ENCODE measurements around the gene ZNF281.
"Not testable (repeated sequence)": the region's sequence is repeated elsewhere in the genome, so short reads cannot be mapped to it uniquely, and the experiment has no call there.

The ZNF281 gene

GRCh38 chr1:200367841-200368534, 41.8 kb downstream of the ZNF281 start:
- no peak for TF ChIP-seq POLR2AphosphoS5 (IDR thresholded peaks at IDR 0.05; ENCODE audit: low read depth, low read length)
- TF ChIP-seq POLR2A (IDR thresholded peaks at IDR 0.05; ENCODE audit: low read depth, low read length) = no peak
- TF ChIP-seq TAF1 (IDR thresholded peaks at IDR 0.05; ENCODE audit: borderline replicate concordance, low read depth, low read length) = no peak
- DNase-seq (ENCODE audit: insufficient read length) (no peak), FAIRE-seq (no peak)

- DNase-seq (ENCODE audit: insufficient read length) (no peak), FAIRE-seq (no peak)
- no peak for TF ChIP-seq POLR2A (IDR thresholded peaks at IDR 0.05; ENCODE audit: low read depth, low read length)
- no peak for TF ChIP-seq POLR2AphosphoS5 (IDR thresholded peaks at IDR 0.05; ENCODE audit: low read depth, low read length)
- no peak for TF ChIP-seq TAF1 (IDR thresholded peaks at IDR 0.05; ENCODE audit: borderline replicate concordance, low read depth, low read length)
These were observed 43.1 kb downstream of the ZNF281 start for GRCh38 chr1:200366577-200367253.

- no peak for FAIRE-seq
- no peak for DNase-seq (ENCODE audit: insufficient read length)
These were observed 43.9 kb downstream of the ZNF281 start for GRCh38 chr1:200365897-200366426.

GRCh38 chr1:200364831-200365230, 45.0 kb downstream of the ZNF281 start:
- TF ChIP-seq POLR2A (IDR thresholded peaks at IDR 0.05; ENCODE audit: low read depth, low read length) (no peak), POLR2AphosphoS5 (IDR thresholded peaks at IDR 0.05; ENCODE audit: low read depth, low read length) (no peak), TAF1 (IDR thresholded peaks at IDR 0.05; ENCODE audit: borderline replicate concordance, low read depth, low read length) (no peak)
- DNase-seq (ENCODE audit: insufficient read length) = no peak
- FAIRE-seq = no peak

More at GRCh38 chr1:200365897-200366426, 43.9 kb downstream of the ZNF281 start:
- TF ChIP-seq TAF1 (IDR thresholded peaks at IDR 0.05; ENCODE audit: borderline replicate concordance, low read depth, low read length) (no peak), POLR2AphosphoS5 (IDR thresholded peaks at IDR 0.05; ENCODE audit: low read depth, low read length) (no peak), POLR2A (IDR thresholded peaks at IDR 0.05; ENCODE audit: low read depth, low read length) (no peak)

- DNase-seq (ENCODE audit: insufficient read length) (no peak), FAIRE-seq (no peak)
- TF ChIP-seq POLR2AphosphoS5 (IDR thresholded peaks at IDR 0.05; ENCODE audit: low read depth, low read length) = no peak
- no peak for TF ChIP-seq POLR2A (IDR thresholded peaks at IDR 0.05; ENCODE audit: low read depth, low read length)
- no peak for TF ChIP-seq TAF1 (IDR thresholded peaks at IDR 0.05; ENCODE audit: borderline replicate concordance, low read depth, low read length)
These were observed 45.6 kb downstream of the ZNF281 start for GRCh38 chr1:200364091-200364759.

- FAIRE-seq = no peak
- no peak for DNase-seq (ENCODE audit: insufficient read length)
- TF ChIP-seq POLR2AphosphoS5 (IDR thresholded peaks at IDR 0.05; ENCODE audit: low read depth, low read length) (no peak), POLR2A (IDR thresholded peaks at IDR 0.05; ENCODE audit: low read depth, low read length) (no peak), TAF1 (IDR thresholded peaks at IDR 0.05; ENCODE audit: borderline replicate concordance, low read depth, low read length) (no peak)
These were observed 46.4 kb downstream of the ZNF281 start for GRCh38 chr1:200363264-200363933.

- TF ChIP-seq POLR2AphosphoS5 (IDR thresholded peaks at IDR 0.05; ENCODE audit: low read depth, low read length) (no peak), POLR2A (IDR thresholded peaks at IDR 0.05; ENCODE audit: low read depth, low read length) (no peak), TAF1 (IDR thresholded peaks at IDR 0.05; ENCODE audit: borderline replicate concordance, low read depth, low read length) (no peak)
- DNase-seq (ENCODE audit: insufficient read length) (no peak), FAIRE-seq (no peak)
These were observed 47.4 kb downstream of the ZNF281 start for GRCh38 chr1:200362421-200362820.

- TF ChIP-seq TAF1 (IDR thresholded peaks at IDR 0.05; ENCODE audit: borderline replicate concordance, low read depth, low read length) (no peak), POLR2A (IDR thresholded peaks at IDR 0.05; ENCODE audit: low read depth, low read length) (no peak), POLR2AphosphoS5 (IDR thresholded peaks at IDR 0.05; ENCODE audit: low read depth, low read length) (no peak)
- DNase-seq (ENCODE audit: insufficient read length) = no peak
- no peak for FAIRE-seq
These were observed 50.1 kb downstream of the ZNF281 start for GRCh38 chr1:200359610-200360163.

GRCh38 chr1:200357925-200358324, 51.9 kb downstream of the ZNF281 start:
- FAIRE-seq; DNase-seq (ENCODE audit: insufficient read length): not testable (repeated sequence)

- TF ChIP-seq POLR2A (IDR thresholded peaks at IDR 0.05; ENCODE audit: low read depth, low read length) (no peak), POLR2AphosphoS5 (IDR thresholded peaks at IDR 0.05; ENCODE audit: low read depth, low read length) (no peak), TAF1 (IDR thresholded peaks at IDR 0.05; ENCODE audit: borderline replicate concordance, low read depth, low read length) (no peak)
- DNase-seq (ENCODE audit: insufficient read length) (no peak), FAIRE-seq (no peak)
These were observed 54.0 kb downstream of the ZNF281 start for GRCh38 chr1:200355801-200356200.
